Measurements from ENCODE around the gene ARVCF.

DNA sequence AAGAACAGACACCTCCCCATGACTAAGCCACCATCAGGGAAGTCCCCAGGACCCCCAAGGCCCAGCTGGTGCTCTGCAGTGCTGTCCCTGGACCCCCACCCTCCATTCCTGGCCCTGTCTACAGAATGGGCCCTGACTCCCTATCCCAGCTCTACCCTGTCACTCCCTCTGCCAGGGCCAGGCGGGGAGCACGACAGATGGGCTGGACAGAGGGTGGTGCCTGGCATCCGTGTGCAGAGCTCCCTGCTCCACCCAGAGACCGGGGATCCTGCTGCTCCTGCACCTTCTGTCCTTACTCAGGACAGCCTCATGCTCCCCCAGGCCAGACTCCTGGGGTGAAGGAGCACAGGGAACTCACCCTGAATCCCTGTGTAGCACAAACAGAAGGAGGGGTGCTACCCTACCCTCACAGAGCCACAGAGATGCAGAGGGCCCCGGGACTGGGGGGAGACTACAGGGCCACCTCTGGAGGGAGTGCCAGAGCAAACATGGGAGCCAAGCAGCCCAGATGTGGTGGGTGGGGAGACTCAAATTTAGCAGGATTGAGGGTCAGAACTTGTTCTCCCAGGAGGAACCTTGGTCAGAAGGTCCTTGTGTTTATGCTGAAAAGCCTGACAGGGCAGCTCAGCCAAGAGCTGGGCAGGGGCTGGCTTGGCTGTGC is 2.0 kb downstream of the ARVCF start:
- TF ChIP-seq, protein P1, sequence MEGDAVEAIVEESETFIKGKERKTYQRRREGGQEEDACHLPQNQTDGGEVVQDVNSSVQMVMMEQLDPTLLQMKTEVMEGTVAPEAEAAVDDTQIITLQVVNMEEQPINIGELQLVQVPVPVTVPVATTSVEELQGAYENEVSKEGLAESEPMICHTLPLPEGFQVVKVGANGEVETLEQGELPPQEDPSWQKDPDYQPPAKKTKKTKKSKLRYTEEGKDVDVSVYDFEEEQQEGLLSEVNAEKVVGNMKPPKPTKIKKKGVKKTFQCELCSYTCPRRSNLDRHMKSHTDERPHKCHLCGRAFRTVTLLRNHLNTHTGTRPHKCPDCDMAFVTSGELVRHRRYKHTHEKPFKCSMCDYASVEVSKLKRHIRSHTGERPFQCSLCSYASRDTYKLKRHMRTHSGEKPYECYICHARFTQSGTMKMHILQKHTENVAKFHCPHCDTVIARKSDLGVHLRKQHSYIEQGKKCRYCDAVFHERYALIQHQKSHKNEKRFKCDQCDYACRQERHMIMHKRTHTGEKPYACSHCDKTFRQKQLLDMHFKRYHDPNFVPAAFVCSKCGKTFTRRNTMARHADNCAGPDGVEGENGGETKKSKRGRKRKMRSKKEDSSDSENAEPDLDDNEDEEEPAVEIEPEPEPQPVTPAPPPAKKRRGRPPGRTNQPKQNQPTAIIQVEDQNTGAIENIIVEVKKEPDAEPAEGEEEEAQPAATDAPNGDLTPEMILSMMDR (IDR thresholded peaks at IDR 0.05; ENCODE audit: low read length), result no peak
- no peak for TF ChIP-seq EZH2 (IDR thresholded peaks at IDR 0.05; ENCODE audit: borderline replicate concordance, low read length)

Measured in OCI-LY1 (cell line).